HG03139 (cell line): ENCODE results near the gene RCN1.

ENCODE experiments used
- ATAC-seq: cut with Tn5 transposase; IDR thresholded peaks from one replicate; pipeline ENCODE4 v1.9.1; 2021; ENCODE audit not compliant: unreplicated experiment

RCN1 gene

DNA sequence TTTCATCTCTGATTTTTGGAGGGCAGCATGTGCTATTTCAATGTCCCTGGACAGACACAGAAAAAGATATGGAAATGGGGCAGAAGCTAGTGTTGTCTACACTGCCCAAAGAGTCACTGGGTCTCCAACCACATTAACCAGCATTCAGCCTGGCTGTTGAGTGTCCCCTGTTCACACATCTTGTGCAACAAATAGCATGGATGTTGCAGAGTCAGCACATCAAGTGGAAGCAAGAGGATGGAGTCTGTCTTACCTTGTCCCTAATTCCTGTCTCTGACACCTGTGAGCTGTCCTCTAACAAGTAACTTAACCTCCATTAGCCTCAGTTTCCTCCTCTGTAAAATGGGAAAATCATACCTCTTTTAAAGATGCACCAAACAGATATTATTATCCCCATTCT is 60.2 kb downstream of the RCN1 start:
- ATAC-seq: no peak

DNA sequence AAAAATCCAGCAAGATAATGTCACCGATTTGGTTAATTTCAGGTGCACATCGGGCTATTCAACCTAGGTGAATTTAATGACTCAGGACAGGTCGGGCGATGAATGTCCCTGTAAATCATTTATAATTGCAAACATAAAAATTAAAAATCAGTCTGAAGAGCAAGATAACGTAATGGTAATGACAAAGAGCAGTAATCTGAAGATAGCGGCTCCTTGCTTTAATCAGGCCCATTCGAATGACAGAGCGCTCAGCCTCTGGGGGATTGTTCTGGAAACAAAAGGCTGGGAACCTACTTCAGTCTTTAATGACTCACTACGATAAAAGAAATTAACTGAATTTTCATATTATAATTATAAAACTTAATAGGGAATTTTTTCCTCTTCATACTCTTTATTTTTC is 61.3 kb downstream of the RCN1 start:
- no peak for ATAC-seq

DNA sequence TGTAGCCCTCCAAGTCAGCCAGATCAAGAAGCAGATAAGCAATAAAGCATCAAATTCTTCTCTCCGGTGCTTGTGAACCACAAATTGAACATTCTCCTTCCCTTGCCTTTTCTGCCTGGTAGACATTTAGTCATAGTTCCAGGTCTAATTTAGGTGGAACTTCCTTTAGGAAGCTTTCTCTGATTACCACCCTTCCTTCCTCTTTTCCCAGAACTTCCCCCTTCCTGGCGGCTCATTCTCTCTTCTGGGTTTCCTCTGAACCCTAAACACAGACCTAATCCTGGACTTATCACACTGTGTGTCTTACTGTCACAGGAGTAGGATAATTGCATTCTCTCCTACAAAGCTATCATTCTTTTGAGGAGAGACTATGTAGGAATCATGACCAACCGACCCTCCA is 61.9 kb downstream of the RCN1 start:
- no peak for ATAC-seq

DNA sequence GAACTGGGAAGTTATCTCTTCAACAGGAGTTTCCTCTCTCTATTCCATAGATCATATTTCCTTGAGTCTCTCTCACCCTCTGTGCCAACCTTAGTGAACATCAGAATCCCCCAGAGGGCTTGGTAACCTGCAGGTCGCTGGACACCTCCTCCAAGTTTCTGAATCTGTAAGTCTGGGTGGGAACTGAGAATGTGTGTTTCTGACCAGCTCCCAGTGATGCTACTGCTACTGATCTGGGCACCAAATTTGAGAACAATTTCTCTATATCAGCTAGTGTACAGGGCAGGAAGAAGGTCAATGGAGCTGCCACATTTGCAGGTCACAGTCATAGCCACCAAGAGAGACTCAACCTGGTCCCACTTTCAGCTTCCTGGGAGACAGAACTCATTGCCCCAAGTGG is 62.9 kb downstream of the RCN1 start:
- ATAC-seq: no peak

DNA sequence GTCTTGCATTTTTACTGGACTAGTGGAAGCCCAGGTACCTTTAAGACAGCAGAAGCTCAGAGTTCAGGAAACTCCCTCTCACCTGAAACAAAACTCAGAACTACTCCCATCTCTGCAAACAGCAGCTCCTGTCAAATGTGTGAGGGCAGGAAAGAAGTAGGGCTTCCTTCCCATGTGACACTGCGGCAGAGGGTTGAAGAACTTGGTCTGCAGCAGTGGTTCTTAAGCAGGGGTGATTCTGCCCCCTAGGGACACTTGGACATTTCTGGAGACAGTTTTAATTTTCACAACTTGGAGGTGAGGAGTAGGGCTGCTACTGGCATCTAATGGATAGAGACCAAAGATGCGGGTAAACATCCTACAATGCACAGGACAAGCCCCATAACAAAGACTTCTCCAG is 63.4 kb downstream of the RCN1 start:
- ATAC-seq: no peak
